Natural killer cell (primary cell): ENCODE data around the gene SLC12A6. TPM values are rescaled to one million over a fixed set of nuclear protein-coding genes. Genes with fewer than 3 reads are reported as not detected.
"Not testable (repeated sequence)": the region's sequence is repeated elsewhere in the genome, so short reads cannot be mapped to it uniquely, and the experiment has no call there.

Experiments
- ATAC-seq, 3 donors: fragments of 150-1000 bp in 2 of 3; fragments of 200-7000 bp in 1 of 3; cut with Tn5 transposase; 1 replicate in 1 of 3; 2 replicates in 2 of 3; pipeline ENCODE4 v1.10.0; 2021; ENCODE audit warnings: mild to moderate bottlenecking in 2 of 3, moderate library complexity in 2 of 3
- DNase-seq, 2 donors: peaks; one replicate each; pipeline versions ENCODE4 v3.0.0 to v3.0.0-alpha.2; 2013 to 2021; ENCODE audit warnings: mixed read lengths in 1 of 2
- H3K27ac ChIP-seq: one replicate; pipeline ENCODE4 v1.5.1; 2013; ENCODE audit warnings: mild to moderate bottlenecking, low read length
- H3K27me3 ChIP-seq: one replicate; pipeline ENCODE4 v1.6.1; 2013; ENCODE audit warnings: low read length; ENCODE audit not compliant: control insufficient read depth, insufficient read depth
- H3K36me3 ChIP-seq: one replicate; pipeline ENCODE4 v1.6.1; 2013; ENCODE audit warnings: low read length; ENCODE audit not compliant: control insufficient read depth, insufficient read depth
- H3K4me1 ChIP-seq: one replicate; pipeline ENCODE4 v1.6.1; 2013; ENCODE audit warnings: low read length; ENCODE audit not compliant: control insufficient read depth, insufficient read depth
- H3K4me3 ChIP-seq: one replicate; pipeline ENCODE4 v1.5.1; 2013; ENCODE audit warnings: low read length
- H3K9me3 ChIP-seq: one replicate; pipeline ENCODE4 v1.6.1; 2013; ENCODE audit warnings: low read length; ENCODE audit not compliant: control insufficient read depth, insufficient read depth
- H3K27ac Mint-ChIP-seq, 2 donors: one replicate each; pipeline ENCODE4 v1.8.0; 2022; ENCODE audit warnings: mild to moderate bottlenecking in 2 of 2, mixed read lengths in 2 of 2, moderate library complexity in 1 of 2
- H3K27me3 Mint-ChIP-seq, 2 donors: one replicate each; pipeline ENCODE4 v1.8.0; 2022; ENCODE audit warnings: low read depth in 2 of 2, mixed read lengths in 2 of 2
- H3K36me3 Mint-ChIP-seq: one replicate; pipeline ENCODE4 v1.8.0; 2022; ENCODE audit warnings: mixed read lengths
- H3K4me1 Mint-ChIP-seq, 2 donors: one replicate each; pipeline ENCODE4 v1.8.0; 2022; ENCODE audit warnings: mixed read lengths in 2 of 2
- H3K4me3 Mint-ChIP-seq: one replicate; pipeline ENCODE4 v1.8.0; 2022; ENCODE audit warnings: mild to moderate bottlenecking, moderate library complexity, mixed read lengths
- H3K9me3 Mint-ChIP-seq, 2 donors: one replicate each; pipeline ENCODE4 v1.8.0; 2022; ENCODE audit warnings: mixed read lengths in 2 of 2
- CTCF ChIP-seq: fragments of 200-600 bp; IDR thresholded peaks from one replicate; pipeline ENCODE4 v1.8.0; 2022; ENCODE audit warnings: antibody characterized with exemption
- WGBS: methylation state at CpG from one replicate; pipeline ENCODE4 v1.1.7; 2013; ENCODE audit warnings: missing lambda C conversion rate; ENCODE audit not compliant: insufficient coverage; 5-methylcytosine and 5-hydroxymethylcytosine counted together
- intact Hi-C: fragments of 100-400 bp; cut with micrococcal nuclease; formaldehyde crosslinking; loops from one replicate; pipeline ENCODE4 v1.14.2; 2022
- total RNA-seq, 4 donors: library from RNA; stranded (reverse); fragments of 120-200 nt in 1 of 4; gene quantifications; one replicate each; pipeline versions ENCODE4 v1.2.3 to v1.2.4, GENCODE V29; 2013 to 2022

The SLC12A6 gene
- total RNA-seq, 3 donors from 2014 or later (not counting 1 experiment from before 2014, with no cell fraction given), result 56.1 to 82.9 (median 79.5) TPM

GRCh38 chr15:34348735-34349300 is 11.2 kb upstream of the SLC12A6 start:
- no peak for TF ChIP-seq CTCF
- 80% methylated on average over 1 of the region's 1 CpG for WGBS
- Mint-ChIP-seq H3K4me1 (no peaks in the 10 kb centered on the region), H3K9me3 (no peaks in the 10 kb centered on the region), H3K27ac (no peak overlapping the region), H3K36me3 (no peaks in the 10 kb centered on the region), H3K4me3 (no peak overlapping the region), H3K27me3 (peaks cover 0 to 3% of the 10 kb centered on the region in 2 donors)
- ATAC-seq (no peak), DNase-seq (no peak)
- no peaks in the 10 kb centered on the region for H3K9me3 ChIP-seq
- H3K27me3 ChIP-seq, result no peaks in the 10 kb centered on the region
- intact Hi-C loops, result no loop called here
- no peaks in the 10 kb centered on the region for H3K36me3 ChIP-seq
- H3K27ac ChIP-seq, result no peak overlapping the region
- no peaks in the 10 kb centered on the region for H3K4me1 ChIP-seq
- no peak overlapping the region for H3K4me3 ChIP-seq

GRCh38 chr15:34347951-34348638 is 10.5 kb upstream of the SLC12A6 start:
- no peaks in the 10 kb centered on the region for H3K27me3 ChIP-seq
- Mint-ChIP-seq H3K4me3 (no peak overlapping the region), H3K4me1 (no peaks in the 10 kb centered on the region), H3K36me3 (no peaks in the 10 kb centered on the region), H3K27me3 (peaks cover 0 to 3% of the 10 kb centered on the region in 2 donors), H3K9me3 (no peaks in the 10 kb centered on the region), H3K27ac (no peak overlapping the region)
- DNase-seq (no peak), ATAC-seq (no peak)
- no peak for TF ChIP-seq CTCF
- H3K4me3 ChIP-seq, result no peak overlapping the region
- no peak overlapping the region for H3K27ac ChIP-seq
- intact Hi-C loops, result no loop called here
- no peaks in the 10 kb centered on the region for H3K4me1 ChIP-seq
- H3K9me3 ChIP-seq, result no peaks in the 10 kb centered on the region
- WGBS, result 88% methylated on average over 13 of the region's 13 CpGs
- H3K36me3 ChIP-seq, result no peaks in the 10 kb centered on the region

- H3K27ac Mint-ChIP-seq, result no peak within 1 kb of the TSS
- Histone ChIP-seq H3K9me3 (no peaks in the 10 kb centered on the region), H3K36me3 (peaks cover 23% of the 10 kb centered on the region), H3K27me3 (no peaks in the 10 kb centered on the region), H3K27ac (peak within 1 kb of the TSS; percentile 78), H3K4me3 (peak within 1 kb of the TSS; percentile 90), H3K4me1 (peaks cover 14% of the 10 kb centered on the region)
- DNase-seq (peak; percentile 91 to 96), ATAC-seq (peak; percentile 91 to 96 (median 93))
- intact Hi-C loops, result loop anchor here (1.0 kb wide), 1 partner anchor 24 kb away; the partner anchor contains the start of gene LPCAT4
- TF ChIP-seq CTCF, result peak; percentile 98
- H3K4me1 Mint-ChIP-seq, result peaks cover 11 to 12% of the 10 kb centered on the region in 2 donors
- H3K9me3 Mint-ChIP-seq, result no peaks in the 10 kb centered on the region
- peak within 1 kb of the TSS; percentile 88 for H3K4me3 Mint-ChIP-seq
- H3K27me3 Mint-ChIP-seq, result peaks cover 0 to 2% of the 10 kb centered on the region in 2 donors
- no peaks in the 10 kb centered on the region for H3K36me3 Mint-ChIP-seq
- 4% methylated on average over 37 of the region's 38 CpGs for WGBS
These were observed 5.4 kb upstream of the SLC12A6 start, which contains the start of the genes NOP10 and NUTM1 for GRCh38 chr15:34342737-34343575. Gene NOP10, minus strand, starts transcription at chr15:34343136. Its CDS starts 63 bp downstream, at chr15:34343073. Gene NUTM1, plus strand, starts transcription at chr15:34343315. Its CDS starts 382 bp downstream, at chr15:34343697.

- H3K36me3 Mint-ChIP-seq, intact Hi-C loops, H3K27me3 ChIP-seq, H3K27me3 Mint-ChIP-seq, H3K9me3 Mint-ChIP-seq, H3K9me3 ChIP-seq, ATAC-seq, H3K27ac Mint-ChIP-seq: not testable (repeated sequence)
- H3K27ac ChIP-seq, result peak overlapping the region; percentile 78
- Mint-ChIP-seq H3K4me3 (peak overlapping the region; percentile 88), H3K4me1 (peaks cover 11 to 12% of the 10 kb centered on the region in 2 donors)
- H3K4me3 ChIP-seq, result peak overlapping the region; percentile 90
- 14% methylated on average over 18 of the region's 26 CpGs for WGBS
- H3K36me3 ChIP-seq, result peaks cover 23% of the 10 kb centered on the region
- peaks cover 15% of the 10 kb centered on the region for H3K4me1 ChIP-seq
- peak in 1 of 2 donors; percentile 47 for DNase-seq
These were observed 4.7 kb upstream of the SLC12A6 start for GRCh38 chr15:34342213-34342736.
